ENCODE results near the gene TMPRSS7. TPM values are rescaled to one million over a fixed set of nuclear protein-coding genes. Genes with fewer than 3 reads are reported as not detected.

The TMPRSS7 gene
- total RNA-seq, 4 donors from 2014 or later: not detected

GRCh38 chr3:111998636-111999483, 35.7 kb upstream of the TMPRSS7 start, which contains the start of gene TAGLN3:
TAGLN3 (plus strand) TSS chr3:111998922; CDS start chr3:111999423, 501 bp downstream.
- peaks cover 0 to 13% (median 9%) of the 10 kb centered on the region in 4 donors for H3K4me1 ChIP-seq
- in situ Hi-C loops (cut with MboI; ENCODE audit: low pct_ligation_motif_present in 1 of 4, low pct_unique_long_range_greater_than_20kb in 1 of 4, low sequenced_read_pairs in 3 of 4): no loop called here
- TF ChIP-seq EP300 (IDR thresholded peaks at IDR 0.05; ENCODE audit: low read depth) (no peak), POLR2A (IDR thresholded peaks at IDR 0.05) (no peak), CTCF (IDR thresholded peaks at IDR 0.05) (no peak), POLR2AphosphoS5 (IDR thresholded peaks at IDR 0.05) (no peak)
- WGBS, 2 donors (ENCODE audit: low coverage in 1 of 2): 12% methylated on average over 28 of the region's 30 CpGs; no CpG with 5 or more reads in 1 of the 2 donors
- H3K27me3 ChIP-seq: peaks cover 23% of the 10 kb centered on the region
- intact Hi-C loops (cut with DNase I; ENCODE audit: low total_unique reads): loop anchor here (2.0 kb wide), 1 partner anchor 54 kb away; no protein-coding TSS in a partner anchor
- H3K4me3 ChIP-seq: peak within 1 kb of the TSS in 3 of 4 donors; percentile 21 to 43 (median 28)
- DNase-seq: peak; percentile 26
- no peaks in the 10 kb centered on the region for H3K9me3 ChIP-seq
- no peaks in the 10 kb centered on the region for H3K36me3 ChIP-seq
- H3K27ac ChIP-seq: no peak within 1 kb of the TSS

DNA sequence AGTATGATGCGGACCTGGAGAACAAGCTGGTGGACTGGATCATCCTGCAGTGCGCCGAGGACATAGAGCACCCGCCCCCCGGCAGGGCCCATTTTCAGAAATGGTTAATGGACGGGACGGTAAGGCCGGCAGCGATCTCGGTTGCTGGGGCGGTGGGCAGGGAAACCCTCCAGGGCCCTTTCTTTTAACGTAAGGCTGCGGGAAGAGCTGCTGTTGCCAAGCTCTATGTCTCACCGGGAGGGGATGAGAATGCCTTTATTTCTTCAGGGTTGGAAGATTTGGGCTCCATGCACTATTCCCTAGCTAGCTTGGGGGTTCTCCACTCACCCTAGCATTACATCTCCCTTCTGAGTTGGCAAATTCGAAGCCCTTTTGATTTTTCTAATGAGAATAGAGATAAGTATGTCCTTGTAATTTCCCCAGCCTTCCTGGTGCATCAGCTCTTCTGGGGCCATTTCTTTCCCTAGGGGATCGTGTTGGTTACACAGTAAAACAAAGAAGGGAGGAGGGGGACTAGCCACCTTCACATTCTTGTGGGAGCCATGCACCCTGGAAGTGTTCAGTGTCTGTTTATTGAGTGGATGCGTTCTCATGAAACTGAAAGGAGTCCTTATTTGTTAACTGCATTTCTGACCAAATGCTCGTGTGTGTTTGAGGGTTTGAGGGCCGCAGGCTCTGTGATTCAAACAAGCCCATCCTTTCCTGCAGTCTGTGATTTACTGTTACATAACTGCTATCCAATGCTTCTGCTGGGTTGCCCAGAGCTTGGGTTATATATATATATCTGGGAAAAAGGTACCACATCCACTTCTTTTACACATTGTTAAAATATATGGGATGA, 34.8 kb upstream of the TMPRSS7 start:
- intact Hi-C loops (cut with DNase I; ENCODE audit: low total_unique reads): loop anchor here (2.0 to 5.0 kb wide), 2 partner anchors 55 to 917 kb away; no protein-coding TSS in a partner anchor
- no peaks in the 10 kb centered on the region for H3K36me3 ChIP-seq

DNA sequence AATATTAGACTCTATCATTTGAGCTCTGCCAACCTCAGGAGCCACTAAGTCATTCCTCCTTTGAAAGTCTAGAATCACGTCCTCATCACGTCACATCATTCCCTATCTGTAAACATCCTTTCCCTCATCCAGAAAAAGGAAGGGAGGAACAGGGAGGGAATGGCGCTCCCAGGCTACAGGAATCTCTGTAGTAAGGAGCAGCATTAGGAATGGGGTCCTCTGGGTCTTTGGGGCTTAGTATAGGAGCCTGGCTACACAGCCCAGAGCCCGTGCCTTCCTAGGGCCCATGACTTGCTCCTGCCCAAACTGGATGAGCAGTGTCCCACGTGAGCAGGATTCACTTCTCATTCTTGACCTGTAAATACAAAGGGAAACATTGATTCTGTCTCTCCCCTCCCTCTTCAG, 34.2 kb upstream of the TMPRSS7 start:
- Histone ChIP-seq H3K36me3 (no peaks in the 10 kb centered on the region), H3K27ac (no peak overlapping the region), H3K4me1 (peaks cover 0 to 13% (median 9%) of the 10 kb centered on the region in 4 donors), H3K27me3 (peaks cover 23% of the 10 kb centered on the region), H3K9me3 (no peaks in the 10 kb centered on the region), H3K4me3 (no peak overlapping the region)
- no peak for TF ChIP-seq CTCF (IDR thresholded peaks at IDR 0.05)
- TF ChIP-seq POLR2A (IDR thresholded peaks at IDR 0.05): no peak
- no peak for TF ChIP-seq POLR2AphosphoS5 (IDR thresholded peaks at IDR 0.05)
- TF ChIP-seq EP300 (IDR thresholded peaks at IDR 0.05; ENCODE audit: low read depth): no peak
- DNase-seq: no peak
- 84 to 91% methylated on average over 3 to 5 of the region's 5 CpGs for WGBS, 2 donors (ENCODE audit: low coverage in 1 of 2)
- in situ Hi-C loops (cut with MboI; ENCODE audit: low pct_ligation_motif_present in 1 of 4, low pct_unique_long_range_greater_than_20kb in 1 of 4, low sequenced_read_pairs in 3 of 4): no loop called here
- intact Hi-C loops (cut with DNase I; ENCODE audit: low total_unique reads): loop anchor here (5.0 kb wide), 1 partner anchor 918 kb away; no protein-coding TSS in a partner anchor

More for the DNA sequence above, 34.8 kb upstream of the TMPRSS7 start:
- no peak for DNase-seq
- Histone ChIP-seq H3K4me3 (peak overlapping the region in 3 of 4 donors; percentile 21 to 43 (median 28)), H3K4me1 (peaks cover 0 to 13% (median 9%) of the 10 kb centered on the region in 4 donors), H3K9me3 (no peaks in the 10 kb centered on the region), H3K27ac (no peak overlapping the region), H3K27me3 (peaks cover 23% of the 10 kb centered on the region)
- no peak for TF ChIP-seq EP300 (IDR thresholded peaks at IDR 0.05; ENCODE audit: low read depth)
- no peak for TF ChIP-seq POLR2AphosphoS5 (IDR thresholded peaks at IDR 0.05)
- no peak for TF ChIP-seq POLR2A (IDR thresholded peaks at IDR 0.05)
- no peak for TF ChIP-seq CTCF (IDR thresholded peaks at IDR 0.05)
- WGBS, 2 donors (ENCODE audit: low coverage in 1 of 2): 58 to 68% methylated on average over 3 to 18 of the region's 19 CpGs
- in situ Hi-C loops (cut with MboI; ENCODE audit: low pct_ligation_motif_present in 1 of 4, low pct_unique_long_range_greater_than_20kb in 1 of 4, low sequenced_read_pairs in 3 of 4): no loop called here

All from transverse colon (tissue), 4 donors.